Measurements from ENCODE around the gene SMIM44. TPM values are rescaled to one million over a fixed set of nuclear protein-coding genes. Genes with fewer than 3 reads are reported as not detected.
A peak's percentile ranks its signal among the peaks of the same experiment; 100 is the strongest.

SMIM44 gene
- total RNA-seq, 1 donor from 2014 or later, result not detected

GRCh38 chr19:3507371-3508120 is 24.3 kb upstream of the SMIM44 start:
- DNase-seq (ENCODE audit: low read depth, low spot score), result no peak
- H3K27me3 Mint-ChIP-seq (ENCODE audit: low read depth), result no peaks in the 10 kb centered on the region
- H3K4me1 Mint-ChIP-seq, result peaks cover 35% of the 10 kb centered on the region
- TF ChIP-seq, protein P1, sequence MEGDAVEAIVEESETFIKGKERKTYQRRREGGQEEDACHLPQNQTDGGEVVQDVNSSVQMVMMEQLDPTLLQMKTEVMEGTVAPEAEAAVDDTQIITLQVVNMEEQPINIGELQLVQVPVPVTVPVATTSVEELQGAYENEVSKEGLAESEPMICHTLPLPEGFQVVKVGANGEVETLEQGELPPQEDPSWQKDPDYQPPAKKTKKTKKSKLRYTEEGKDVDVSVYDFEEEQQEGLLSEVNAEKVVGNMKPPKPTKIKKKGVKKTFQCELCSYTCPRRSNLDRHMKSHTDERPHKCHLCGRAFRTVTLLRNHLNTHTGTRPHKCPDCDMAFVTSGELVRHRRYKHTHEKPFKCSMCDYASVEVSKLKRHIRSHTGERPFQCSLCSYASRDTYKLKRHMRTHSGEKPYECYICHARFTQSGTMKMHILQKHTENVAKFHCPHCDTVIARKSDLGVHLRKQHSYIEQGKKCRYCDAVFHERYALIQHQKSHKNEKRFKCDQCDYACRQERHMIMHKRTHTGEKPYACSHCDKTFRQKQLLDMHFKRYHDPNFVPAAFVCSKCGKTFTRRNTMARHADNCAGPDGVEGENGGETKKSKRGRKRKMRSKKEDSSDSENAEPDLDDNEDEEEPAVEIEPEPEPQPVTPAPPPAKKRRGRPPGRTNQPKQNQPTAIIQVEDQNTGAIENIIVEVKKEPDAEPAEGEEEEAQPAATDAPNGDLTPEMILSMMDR (conservative IDR thresholded peaks at IDR 0.05), result no peak
- no peaks in the 10 kb centered on the region for H3K9me3 Mint-ChIP-seq
- peaks cover 2% of the 10 kb centered on the region for H3K36me3 Mint-ChIP-seq (ENCODE audit: low read depth)
- peak overlapping the region; percentile 91 for H3K4me3 Mint-ChIP-seq
- H3K27ac Mint-ChIP-seq (ENCODE audit: unreplicated experiment), result peak overlapping the region; percentile 50

DNA sequence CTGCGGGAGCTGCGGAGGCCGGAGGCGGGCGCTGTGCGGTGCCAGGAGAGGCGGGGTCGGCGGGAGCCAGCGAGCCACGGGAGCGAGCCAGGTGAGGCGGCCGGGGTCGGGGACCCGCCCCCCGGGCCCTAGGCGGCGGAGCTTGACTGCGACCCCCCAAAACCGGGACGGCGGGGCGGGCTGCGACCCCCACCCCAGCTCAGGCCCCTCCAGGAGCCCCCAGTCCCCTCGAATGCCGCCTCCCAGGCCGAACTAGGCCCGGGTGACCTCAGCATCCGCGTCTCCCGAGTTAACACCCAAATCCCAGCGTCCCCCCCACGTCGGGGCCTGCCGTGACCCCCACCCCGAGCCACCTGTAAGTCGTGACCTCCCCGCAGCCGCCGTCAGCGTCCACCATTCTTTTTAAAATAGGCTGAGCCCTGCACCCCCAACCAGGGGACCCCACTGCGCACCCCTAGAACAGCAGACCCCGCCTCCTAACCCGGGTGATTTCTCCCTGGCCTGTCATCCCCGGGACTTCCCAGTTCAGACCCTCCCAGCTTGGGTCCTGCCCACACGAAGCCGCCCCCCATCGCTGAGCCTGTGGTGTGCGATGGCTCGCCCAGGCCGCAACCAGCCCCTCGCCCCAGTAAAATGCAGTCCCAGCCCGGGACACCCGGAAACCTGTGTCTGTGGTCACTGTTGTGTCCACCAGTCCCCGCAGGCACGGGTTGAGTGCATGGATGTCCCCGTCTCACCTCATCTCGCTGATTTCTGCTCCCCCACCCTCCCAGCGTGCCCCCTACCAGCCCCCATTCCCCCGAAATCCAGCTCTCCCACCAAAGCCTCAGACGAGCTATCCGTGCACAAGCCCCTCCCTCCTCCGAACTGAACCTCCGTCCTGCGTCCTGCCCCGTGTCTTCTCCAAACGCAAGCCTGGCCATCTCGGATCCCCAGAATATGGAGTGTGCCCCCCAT is 23.4 kb upstream of the SMIM44 start:
- peak overlapping the region; percentile 91 for H3K4me3 Mint-ChIP-seq
- peaks cover 35% of the 10 kb centered on the region for H3K4me1 Mint-ChIP-seq
- H3K9me3 Mint-ChIP-seq, result no peaks in the 10 kb centered on the region
- no peaks in the 10 kb centered on the region for H3K27me3 Mint-ChIP-seq (ENCODE audit: low read depth)
- DNase-seq (ENCODE audit: low read depth, low spot score), result no peak
- peaks cover 2% of the 10 kb centered on the region for H3K36me3 Mint-ChIP-seq (ENCODE audit: low read depth)
- TF ChIP-seq, protein P1 (conservative IDR thresholded peaks at IDR 0.05), result no peak
- H3K27ac Mint-ChIP-seq (ENCODE audit: unreplicated experiment), result peak overlapping the region; percentile 50

GRCh38 chr19:3505598-3506383 is 22.6 kb upstream of the SMIM44 start, which contains the start of gene FZR1:
Gene FZR1, plus strand, starts transcription at chr19:3506311. Its CDS starts 16,679 bp downstream, at chr19:3522990.
- Mint-ChIP-seq H3K4me3 (peak within 1 kb of the TSS; percentile 91), H3K9me3 (no peaks in the 10 kb centered on the region), H3K4me1 (peaks cover 38% of the 10 kb centered on the region), H3K36me3 (ENCODE audit: low read depth) (peaks cover 2% of the 10 kb centered on the region), H3K27ac (ENCODE audit: unreplicated experiment) (peak within 1 kb of the TSS; percentile 93), H3K27me3 (ENCODE audit: low read depth) (no peaks in the 10 kb centered on the region)
- peak; percentile 97 for DNase-seq (ENCODE audit: low read depth, low spot score)
- TF ChIP-seq, protein P1 (conservative IDR thresholded peaks at IDR 0.05), result no peak

GRCh38 chr19:3504735-3505134 is 21.5 kb upstream of the SMIM44 start:
- TF ChIP-seq, protein P1 (conservative IDR thresholded peaks at IDR 0.05), result no peak
- Mint-ChIP-seq H3K36me3 (ENCODE audit: low read depth) (peaks cover 2% of the 10 kb centered on the region), H3K9me3 (no peaks in the 10 kb centered on the region), H3K4me1 (peaks cover 40% of the 10 kb centered on the region), H3K27me3 (ENCODE audit: low read depth) (no peaks in the 10 kb centered on the region), H3K27ac (ENCODE audit: unreplicated experiment) (peak overlapping the region; percentile 67), H3K4me3 (peak overlapping the region; percentile 89)
- DNase-seq (ENCODE audit: low read depth, low spot score), result no peak

GRCh38 chr19:3503036-3503572 is 19.9 kb upstream of the SMIM44 start:
- TF ChIP-seq, protein P1 (conservative IDR thresholded peaks at IDR 0.05), result no peak
- H3K36me3 Mint-ChIP-seq (ENCODE audit: low read depth), result no peaks in the 10 kb centered on the region
- H3K4me3 Mint-ChIP-seq, result peak overlapping the region; percentile 89
- H3K27me3 Mint-ChIP-seq (ENCODE audit: low read depth), result no peaks in the 10 kb centered on the region
- H3K9me3 Mint-ChIP-seq, result no peaks in the 10 kb centered on the region
- H3K27ac Mint-ChIP-seq (ENCODE audit: unreplicated experiment), result no peak overlapping the region
- H3K4me1 Mint-ChIP-seq, result peaks cover 31% of the 10 kb centered on the region
- DNase-seq (ENCODE audit: low read depth, low spot score), result no peak

Measured in neural crest cell (in vitro differentiated cells).